ENCODE results near the gene PCBP3. TPM values are rescaled to one million over a fixed set of nuclear protein-coding genes. Genes with fewer than 3 reads are reported as not detected.

The PCBP3 gene
- total RNA-seq, 1 experiment from 2014 or later: not detected

GRCh38 chr21:45803618-45804340 lies 160.3 kb downstream of the PCBP3 start:
- H2AFZ ChIP-seq: no peak overlapping the region
- H3K79me2 ChIP-seq (ENCODE audit: low read depth): no peaks in the 10 kb centered on the region
- no peak overlapping the region for H3K4me3 ChIP-seq
- no peaks in the 10 kb centered on the region; the same call in 1 of the 2 replicates for H4K20me1 ChIP-seq (ENCODE audit: insufficient read depth)
- H3F3A ChIP-seq (ENCODE audit: insufficient read depth, low read depth): no peaks in the 10 kb centered on the region
- POLR2A ChIA-PET (ENCODE audit: unreplicated experiment): no interaction called here
- CTCF ChIA-PET: no interaction called here
- H3K27ac ChIP-seq: no peak overlapping the region
- H3K4me1 ChIP-seq (replicated peaks; ENCODE audit: insufficient read depth): no peaks in the 10 kb centered on the region
- no peak for TF ChIP-seq CTCF (conservative IDR thresholded peaks at IDR 0.05)
- no peak for TF ChIP-seq EZH2 (IDR thresholded peaks at IDR 0.05; ENCODE audit: low read depth)
- no TSS peak for BruUV-seq (replicated peaks)
- no peaks in the 10 kb centered on the region for H3K9me2 ChIP-seq (ENCODE audit: insufficient read depth)
- no peak overlapping the region for H3K4me2 ChIP-seq
- H3K36me3 ChIP-seq (ENCODE audit: low read depth): no peaks in the 10 kb centered on the region
- H3K9me3 ChIP-seq (ENCODE audit: insufficient read depth, low read depth): no peaks in the 10 kb centered on the region
- DNase-seq: no peak
- intact Hi-C loops (cut with micrococcal nuclease; ENCODE audit: unreplicated experiment): no loop called here
- H3K27me3 ChIP-seq (ENCODE audit: insufficient read depth, low read depth): peaks cover 86% of the 10 kb centered on the region

- TF ChIP-seq EZH2 (IDR thresholded peaks at IDR 0.05; ENCODE audit: low read depth) (no peak), CTCF (conservative IDR thresholded peaks at IDR 0.05) (no peak)
- H3K79me2 ChIP-seq (ENCODE audit: low read depth): no peaks in the 10 kb centered on the region
- H3K27ac ChIP-seq: no peak overlapping the region
- no peaks in the 10 kb centered on the region for H3K4me1 ChIP-seq (replicated peaks; ENCODE audit: insufficient read depth)
- DNase-seq: no peak
- H3K9me3 ChIP-seq (ENCODE audit: insufficient read depth, low read depth): no peaks in the 10 kb centered on the region
- H4K20me1 ChIP-seq (ENCODE audit: insufficient read depth): no peaks in the 10 kb centered on the region; the same call in 1 of the 2 replicates
- no TSS peak for BruUV-seq (replicated peaks)
- intact Hi-C loops (cut with micrococcal nuclease; ENCODE audit: unreplicated experiment): no loop called here
- no peaks in the 10 kb centered on the region for H3F3A ChIP-seq (ENCODE audit: insufficient read depth, low read depth)
- H2AFZ ChIP-seq: no peak overlapping the region
- no peak overlapping the region for H3K4me3 ChIP-seq
- H3K9me2 ChIP-seq (ENCODE audit: insufficient read depth): no peaks in the 10 kb centered on the region
- H3K36me3 ChIP-seq (ENCODE audit: low read depth): no peaks in the 10 kb centered on the region
- H3K27me3 ChIP-seq (ENCODE audit: insufficient read depth, low read depth): peaks cover 89% of the 10 kb centered on the region
- ChIA-PET CTCF (no interaction called here), POLR2A (ENCODE audit: unreplicated experiment) (no interaction called here)
- H3K4me2 ChIP-seq: no peak overlapping the region
Measured at GRCh38 chr21:45804809-45805313, 161.3 kb downstream of the PCBP3 start.

GRCh38 chr21:45805321-45805720 lies 161.8 kb downstream of the PCBP3 start:
- ChIA-PET POLR2A (ENCODE audit: unreplicated experiment) (no interaction called here), CTCF (interaction anchor here (0.6 to 0.7 kb wide), 2 partner anchors 12 to 75 kb away, joined by 4 read pairs; no protein-coding TSS in a partner anchor)
- Histone ChIP-seq H3F3A (ENCODE audit: insufficient read depth, low read depth) (no peaks in the 10 kb centered on the region), H3K79me2 (ENCODE audit: low read depth) (no peaks in the 10 kb centered on the region), H3K36me3 (ENCODE audit: low read depth) (no peaks in the 10 kb centered on the region), H3K4me2 (no peak overlapping the region), H3K4me3 (no peak overlapping the region), H3K27ac (no peak overlapping the region), H3K27me3 (ENCODE audit: insufficient read depth, low read depth) (peaks cover 89% of the 10 kb centered on the region), H3K4me1 (replicated peaks; ENCODE audit: insufficient read depth) (no peaks in the 10 kb centered on the region), H3K9me2 (ENCODE audit: insufficient read depth) (no peaks in the 10 kb centered on the region), H4K20me1 (ENCODE audit: insufficient read depth) (no peaks in the 10 kb centered on the region; the same call in 1 of the 2 replicates), H3K9me3 (ENCODE audit: insufficient read depth, low read depth) (no peaks in the 10 kb centered on the region), H2AFZ (no peak overlapping the region)
- DNase-seq: no peak
- TF ChIP-seq EZH2 (IDR thresholded peaks at IDR 0.05; ENCODE audit: low read depth): no peak
- TF ChIP-seq CTCF (conservative IDR thresholded peaks at IDR 0.05): no peak
- intact Hi-C loops (cut with micrococcal nuclease; ENCODE audit: unreplicated experiment): no loop called here
- BruUV-seq (replicated peaks): no TSS peak
